HG03571 (cell line): ENCODE data around the gene PHLDB3.

ENCODE experiments used
- ATAC-seq: cut with Tn5 transposase; IDR thresholded peaks from one replicate; pipeline ENCODE4 v1.9.1; 2021; ENCODE audit not compliant: unreplicated experiment

PHLDB3 gene

DNA sequence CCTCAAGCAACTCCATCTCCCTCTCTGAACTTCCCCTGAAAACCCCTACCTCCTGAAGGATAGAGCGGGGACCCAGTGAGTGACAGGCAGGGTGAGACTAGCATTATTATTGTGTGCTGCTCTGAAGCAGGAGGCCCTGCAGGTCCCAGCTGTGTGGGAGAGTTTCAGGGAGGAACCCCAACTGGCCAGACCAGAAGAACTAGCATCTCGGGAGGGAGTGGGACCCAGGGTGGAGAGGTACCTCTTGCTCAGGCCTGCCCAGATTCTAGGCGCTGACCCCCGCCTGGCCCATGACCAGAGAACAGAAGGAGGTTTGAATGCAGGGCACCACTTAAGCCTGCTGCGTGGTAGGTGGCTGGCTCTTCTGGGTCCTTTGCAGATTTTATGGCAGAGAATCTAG, 33.5 kb downstream of the PHLDB3 start:
- ATAC-seq: no peak

DNA sequence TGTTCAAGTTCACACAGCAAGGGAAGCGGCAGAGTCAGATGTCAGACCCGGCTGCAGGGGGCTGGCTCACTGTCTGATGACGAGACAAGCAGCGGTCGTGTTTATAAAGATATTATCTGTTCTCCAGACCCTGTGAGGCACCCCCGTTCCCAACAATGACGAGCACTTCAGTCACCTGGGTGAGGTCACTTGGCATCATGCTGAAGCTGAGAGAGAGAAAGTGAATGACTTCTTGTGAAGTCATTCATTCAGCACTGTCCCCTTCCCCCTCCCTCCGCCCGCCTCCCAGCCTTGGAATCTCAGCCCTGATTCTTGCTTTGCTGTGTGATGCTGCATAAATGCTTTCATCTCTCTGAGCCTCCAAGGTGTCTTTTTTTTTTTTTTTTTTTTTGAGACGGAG, 34.3 kb downstream of the PHLDB3 start:
- no peak for ATAC-seq

DNA sequence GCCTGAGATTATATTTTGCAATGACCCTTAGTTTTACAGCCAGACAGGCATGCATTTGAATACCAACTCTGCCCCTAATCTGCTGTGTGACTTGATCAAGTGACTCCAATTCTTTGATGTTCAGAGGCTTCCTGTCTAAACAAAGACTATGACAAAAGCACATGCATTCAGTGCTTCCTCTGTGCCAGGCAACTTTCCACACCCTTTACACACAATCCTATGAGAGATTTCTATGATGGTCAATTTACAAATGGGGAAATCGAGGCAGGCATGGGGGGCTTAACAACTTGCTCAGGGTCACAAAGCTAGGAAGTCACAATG, 35.4 kb downstream of the PHLDB3 start:
- no peak for ATAC-seq

DNA sequence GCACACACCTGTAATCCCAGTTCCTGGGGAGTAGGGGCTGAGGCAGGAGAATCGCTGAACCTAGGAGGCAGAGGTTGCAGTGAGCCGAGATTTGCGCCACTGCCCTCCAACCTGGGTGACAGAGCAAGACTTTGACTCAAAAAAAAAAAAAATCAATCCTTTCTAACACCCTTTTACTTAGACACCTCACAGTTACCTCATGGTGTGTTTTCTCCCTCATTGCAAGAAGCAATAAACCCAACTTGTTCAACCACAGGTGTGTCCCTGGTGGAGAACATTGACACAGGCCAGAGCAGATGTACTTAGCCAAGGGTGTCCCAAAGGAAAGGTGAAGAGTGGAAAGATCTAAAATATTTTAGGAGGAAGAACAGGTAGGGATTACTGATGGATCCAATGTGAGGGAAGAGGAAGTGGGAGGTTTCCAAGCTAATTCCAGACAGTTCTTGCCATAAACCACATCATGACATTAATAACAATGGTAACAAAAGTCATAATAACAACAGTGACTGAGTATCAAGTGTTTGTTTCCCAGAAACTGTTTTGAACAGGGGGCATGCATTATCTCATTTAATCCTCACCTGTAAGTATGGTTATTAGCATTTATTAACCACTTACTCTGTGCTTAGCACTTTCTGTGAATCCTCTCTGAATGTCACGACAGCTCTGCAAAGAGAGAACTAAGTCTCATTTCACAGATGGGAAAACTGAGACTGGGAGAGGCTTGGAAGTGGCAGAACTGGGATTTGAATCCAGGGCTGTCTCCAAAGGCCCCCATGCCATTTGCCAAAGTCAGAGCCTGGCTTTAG, 36.0 kb downstream of the PHLDB3 start:
- no peak for ATAC-seq

DNA sequence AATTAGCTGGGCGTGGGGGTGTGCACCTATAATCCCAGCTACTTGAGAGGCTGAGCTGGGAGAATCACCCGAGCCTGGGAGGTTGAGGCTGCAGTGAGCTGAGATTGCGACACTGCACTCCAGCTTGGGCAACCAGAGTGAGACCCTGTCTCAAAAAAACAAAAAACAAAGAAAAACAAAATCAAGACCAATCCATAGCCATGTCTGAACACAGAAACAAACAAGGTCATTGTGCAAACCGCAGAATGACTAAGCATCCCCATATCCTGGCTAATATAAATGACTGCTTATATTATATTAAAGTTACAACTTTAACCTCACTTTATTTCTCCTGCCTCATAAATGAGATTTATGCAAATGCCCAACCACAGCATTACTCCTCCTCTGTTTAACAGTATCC, 36.8 kb downstream of the PHLDB3 start:
- no peak for ATAC-seq

DNA sequence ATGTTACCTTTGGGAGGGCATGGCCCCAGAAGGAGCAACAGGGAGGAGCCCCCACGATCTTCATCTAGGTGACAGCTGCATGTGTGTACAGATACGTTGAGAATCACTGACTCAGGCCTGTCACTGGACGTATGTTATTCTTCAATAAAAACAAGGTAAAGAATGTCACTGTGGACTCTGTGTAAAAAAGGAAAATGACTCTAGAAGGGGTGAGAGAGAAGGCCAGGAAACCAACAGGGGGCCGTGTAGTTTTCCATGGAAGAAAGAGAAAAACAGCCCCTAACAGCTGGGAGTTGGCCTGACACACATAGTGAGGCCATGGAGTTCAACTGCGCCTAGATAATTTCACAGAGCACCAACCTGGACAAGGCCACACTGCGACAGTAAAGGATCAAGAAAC, 37.3 kb downstream of the PHLDB3 start:
- no peak for ATAC-seq

DNA sequence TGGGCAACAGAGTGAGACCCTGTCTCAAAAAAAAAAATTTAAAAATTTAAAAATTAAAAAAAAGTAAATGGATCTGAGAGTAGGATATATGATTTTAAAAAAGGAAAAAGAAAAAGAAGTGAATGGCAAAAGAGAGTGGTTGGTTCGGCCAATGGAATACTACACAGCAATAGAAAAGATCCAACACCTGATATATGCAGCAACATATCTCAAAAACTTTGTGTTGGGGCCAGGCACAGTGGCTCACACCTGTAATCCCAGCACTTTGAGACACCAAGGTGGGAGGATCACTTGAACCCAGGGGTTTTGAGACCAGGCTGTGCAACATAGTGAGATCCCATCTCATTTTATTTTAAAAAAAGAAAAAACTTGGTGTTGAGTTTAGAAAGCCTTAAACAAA, 37.8 kb downstream of the PHLDB3 start:
- no peak for ATAC-seq

DNA sequence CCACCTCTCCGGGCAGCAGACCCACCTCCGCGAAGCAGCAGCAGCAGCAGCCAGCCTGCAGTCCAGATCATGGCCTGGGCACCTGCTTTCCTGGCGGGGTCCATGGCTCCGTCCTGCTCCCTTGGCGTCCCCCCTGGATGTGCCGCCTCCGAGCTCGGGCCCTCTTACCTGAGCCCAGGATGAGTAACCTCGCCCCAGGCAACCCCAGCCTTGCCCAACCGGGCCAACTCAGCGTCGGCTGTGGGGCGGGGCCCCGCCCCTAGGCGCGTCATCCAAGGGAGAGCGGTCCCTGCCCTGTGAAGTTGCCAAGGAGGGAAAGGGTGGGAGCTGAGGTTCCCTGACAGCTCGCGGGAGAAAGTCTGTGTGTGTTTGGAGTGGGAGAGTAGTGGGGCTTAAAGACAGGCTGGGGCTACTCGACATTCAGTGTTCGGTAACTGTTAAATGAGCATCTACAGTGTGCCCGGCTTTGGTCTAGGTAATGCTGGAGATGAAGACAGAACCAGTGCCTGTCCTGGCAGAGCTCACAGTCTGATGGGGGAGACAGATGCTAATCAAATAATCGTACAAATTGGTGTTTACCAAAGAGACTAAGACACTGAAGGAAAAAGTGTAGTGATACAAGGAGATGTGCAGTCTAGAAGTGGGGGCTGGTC, 39.0 kb downstream of the PHLDB3 start, which contains the start of gene LYPD3:
TSS of gene LYPD3 (minus strand) at position 141 of the 653 bp plus-strand sequence. CDS start at position 104, 37 bp downstream.
- ATAC-seq: no peak

DNA sequence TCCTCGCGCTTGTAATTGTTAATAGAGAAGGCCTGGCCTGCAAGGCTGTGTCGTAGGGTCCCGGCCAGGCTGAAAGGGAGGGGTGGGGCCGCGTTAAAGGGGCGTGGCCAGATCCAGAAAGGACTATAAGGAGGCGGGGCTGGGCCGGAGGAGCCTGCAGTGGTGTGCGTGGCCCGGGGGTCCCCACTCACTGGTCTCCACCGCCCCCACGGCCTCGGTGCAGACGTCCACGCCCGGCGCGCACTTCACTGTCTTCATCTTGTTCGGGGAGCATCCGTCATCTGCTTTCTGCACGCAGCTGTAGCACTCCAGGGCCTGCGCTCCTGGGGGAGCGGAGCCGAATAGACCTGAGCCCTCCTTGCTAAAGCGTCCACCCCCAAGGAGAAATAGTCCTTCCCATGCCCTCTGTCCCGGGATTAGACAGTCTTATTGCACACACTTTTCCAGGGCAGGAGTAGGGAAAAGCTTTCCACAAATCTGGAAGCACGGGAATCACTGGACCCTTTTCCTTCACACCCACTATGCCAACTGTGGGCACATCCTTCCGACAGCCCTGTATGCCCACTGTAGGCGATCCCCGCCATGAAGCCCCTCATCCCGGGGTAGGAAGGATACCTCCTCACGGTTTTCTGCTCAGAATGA, 40.3 kb downstream of the PHLDB3 start:
- peak; percentile 37 for ATAC-seq

DNA sequence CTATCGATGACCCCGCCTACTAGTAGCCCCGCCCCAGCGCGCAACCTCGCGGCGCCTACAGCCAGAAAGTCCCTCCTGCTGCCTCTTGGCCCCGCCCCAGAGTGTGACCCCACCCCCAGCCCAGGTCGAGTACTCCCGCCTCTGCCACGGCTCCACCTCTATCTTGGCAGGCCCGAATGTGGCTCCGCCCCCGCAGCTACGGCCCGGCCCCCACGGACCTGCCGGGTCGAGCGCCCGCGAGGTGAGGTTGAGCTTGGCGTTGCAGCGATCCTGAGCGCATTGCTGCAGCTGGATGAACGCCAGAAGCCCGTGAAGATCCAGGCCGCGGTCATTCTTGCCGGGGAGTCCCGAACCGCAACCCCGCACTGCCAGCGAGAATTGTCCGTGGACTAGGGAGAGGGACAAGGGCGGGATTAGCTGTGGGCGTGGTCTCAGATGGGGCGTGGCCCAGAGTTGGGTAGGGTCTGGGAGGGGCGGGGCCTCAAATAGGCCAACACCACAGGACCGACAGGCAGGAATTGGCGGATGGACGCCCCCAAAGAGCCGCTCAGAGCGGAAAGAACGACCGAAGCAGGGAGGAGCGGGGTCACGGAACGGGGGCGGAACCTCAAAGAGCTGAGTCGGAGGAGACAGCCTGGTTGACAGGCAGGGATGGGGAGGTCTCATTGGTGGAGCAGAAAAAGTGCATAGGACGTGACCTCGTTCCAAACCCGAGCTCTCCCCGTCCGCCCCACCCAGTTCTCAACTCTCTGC, 41.0 kb downstream of the PHLDB3 start:
- ATAC-seq: peak; percentile 80

DNA sequence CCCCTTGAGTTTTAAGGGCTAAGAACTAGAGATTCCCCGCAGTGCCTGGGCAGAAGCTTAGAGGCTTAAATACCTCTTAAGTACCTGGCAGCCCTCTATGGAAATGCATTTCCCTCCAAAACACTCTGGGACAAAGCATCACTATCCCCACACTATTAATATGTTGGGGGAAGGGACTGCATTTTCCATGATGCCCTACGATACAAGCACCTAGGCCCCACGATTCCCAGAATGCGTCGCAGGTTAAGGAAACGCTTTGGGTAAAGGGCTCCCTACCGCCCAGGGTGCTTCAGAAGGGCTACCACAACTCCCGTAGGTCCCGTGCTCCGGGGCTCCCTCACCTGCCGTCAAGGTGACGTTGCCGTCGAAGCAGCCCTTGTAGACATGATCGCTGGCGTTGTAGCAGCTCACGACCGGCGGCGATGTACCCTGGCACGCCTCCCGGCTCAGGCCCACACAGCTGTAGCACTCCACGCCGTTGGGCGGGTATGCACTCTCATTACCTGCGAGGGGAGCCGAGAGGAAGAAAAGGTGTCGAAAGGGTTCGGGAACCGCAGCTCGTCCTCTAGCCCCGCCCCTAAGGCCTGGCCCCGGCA, 41.7 kb downstream of the PHLDB3 start:
- ATAC-seq: no peak

DNA sequence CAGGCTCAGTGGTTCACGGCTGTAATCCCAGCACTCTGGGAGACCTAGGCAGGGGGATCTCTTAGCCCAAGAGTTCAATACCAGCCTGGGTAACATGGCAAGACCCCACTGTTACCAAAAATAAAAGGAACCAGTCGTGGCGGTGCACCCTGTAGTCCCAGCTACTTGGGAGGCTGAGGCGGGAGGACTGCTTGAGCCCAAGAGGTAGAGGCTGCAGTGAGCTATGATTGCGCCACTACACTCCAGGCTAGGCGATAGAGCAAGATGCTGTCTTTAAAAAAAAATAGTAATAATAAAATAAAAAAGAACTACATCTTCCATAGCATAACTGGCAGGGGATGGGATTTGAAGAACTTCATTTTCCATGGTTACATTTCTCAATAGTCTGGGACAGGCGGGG, 42.2 kb downstream of the PHLDB3 start:
- ATAC-seq: no peak

DNA sequence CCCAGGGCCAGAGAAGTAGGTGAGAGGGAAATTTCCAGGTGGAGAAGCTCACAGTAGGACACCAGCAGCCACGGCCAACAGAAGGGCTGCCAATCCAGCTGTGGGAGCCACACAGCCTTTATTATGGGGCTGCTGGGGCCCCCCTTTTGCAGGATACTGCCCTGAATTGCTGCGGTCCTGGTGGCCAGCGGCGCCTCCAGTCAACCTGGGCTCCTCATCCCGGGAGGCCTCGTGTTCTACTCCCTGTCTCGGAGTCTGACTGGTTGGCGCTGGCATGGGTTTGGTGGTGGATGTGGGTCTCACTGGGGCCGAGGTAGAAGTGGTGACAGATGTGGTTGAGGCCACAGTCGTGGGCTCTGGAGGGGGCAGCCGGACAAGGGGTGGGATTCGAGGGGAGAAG, 43.2 kb downstream of the PHLDB3 start:
- no peak for ATAC-seq

DNA sequence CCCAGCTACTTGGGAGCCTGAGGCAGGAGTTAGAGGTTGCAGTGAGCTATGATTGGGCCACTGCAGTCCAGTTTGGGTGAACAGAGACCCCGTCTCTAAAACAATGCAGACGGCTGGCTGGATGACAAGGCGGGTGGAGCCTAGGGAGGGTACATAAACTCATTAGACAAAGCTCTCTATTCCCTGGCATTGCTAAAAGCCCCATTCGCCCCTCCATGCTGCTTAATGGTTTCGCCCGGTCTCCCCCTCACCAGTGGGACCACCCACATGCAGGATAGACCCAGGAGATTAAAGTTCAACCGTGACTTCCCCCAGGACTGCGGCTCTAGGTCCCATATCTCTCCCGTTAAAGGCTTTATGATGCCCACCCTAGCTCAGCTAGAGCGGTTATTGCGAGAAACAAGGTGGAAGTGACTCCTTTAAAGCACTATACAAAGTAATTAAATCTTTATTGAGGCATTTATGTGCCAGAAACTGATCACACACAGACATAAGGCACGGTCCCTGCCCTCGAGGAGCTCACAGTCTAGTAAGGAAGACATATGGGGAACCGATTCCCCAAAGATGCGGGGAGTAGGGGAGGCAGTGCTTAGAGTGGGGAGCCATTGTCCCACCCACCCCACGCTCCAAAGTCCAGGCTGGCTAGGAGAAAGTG, 44.1 kb downstream of the PHLDB3 start:
- no peak for ATAC-seq

DNA sequence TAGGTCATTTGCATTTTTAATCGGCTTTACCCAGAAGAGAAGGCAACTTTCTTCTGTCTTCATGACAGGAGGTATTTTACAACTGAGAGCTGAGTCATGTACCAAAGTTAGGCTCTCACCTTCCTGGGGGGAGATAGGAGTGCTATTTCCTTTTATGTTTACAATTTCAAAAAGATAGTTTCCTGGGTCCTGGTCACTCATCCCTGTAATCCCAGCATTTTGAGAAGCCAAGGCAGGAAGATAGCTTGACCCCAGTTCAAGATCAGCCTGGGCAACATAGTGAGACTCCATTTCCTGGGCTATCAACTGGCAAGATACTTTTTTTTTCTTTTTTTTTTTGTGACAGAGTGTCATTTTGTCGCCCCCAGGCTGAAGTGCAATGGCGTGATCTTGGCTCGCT, 46.7 kb downstream of the PHLDB3 start:
- no peak for ATAC-seq

DNA sequence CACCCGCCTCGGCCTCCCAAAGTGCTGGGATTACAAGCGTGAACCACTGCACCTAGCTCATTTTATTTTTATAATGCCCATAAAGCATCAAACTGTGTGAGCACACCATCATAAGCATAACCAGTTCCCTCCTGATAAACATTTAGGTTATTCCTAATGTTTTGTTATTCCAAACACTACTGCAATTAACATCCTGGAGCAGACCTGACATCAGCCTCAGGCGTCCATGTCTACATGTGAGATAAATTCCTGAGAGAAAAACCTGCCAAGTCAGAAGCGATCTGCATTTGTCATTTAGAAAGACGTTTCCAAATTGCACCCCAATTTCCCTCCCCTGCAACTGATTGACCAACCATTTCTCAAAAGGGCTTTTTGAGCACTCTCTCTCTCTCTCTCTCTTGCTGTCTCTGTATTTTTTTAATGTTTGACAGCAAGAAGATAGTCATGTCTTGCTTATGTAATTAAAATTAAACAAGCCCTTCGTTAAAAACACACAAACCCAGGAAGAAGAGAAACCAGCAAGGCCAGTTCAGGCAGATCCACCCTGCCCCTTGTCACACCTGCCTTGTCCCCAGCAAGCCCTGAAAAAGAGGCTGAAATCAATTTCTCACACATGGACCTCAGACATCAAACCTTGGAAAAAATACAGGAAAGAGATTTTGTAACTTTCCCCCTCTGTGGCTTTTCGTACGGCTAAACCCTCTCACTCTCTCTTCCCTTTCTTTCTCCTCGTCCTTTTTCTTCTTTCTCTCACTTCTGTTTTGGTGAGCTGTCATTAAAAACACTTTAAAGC, 49.0 kb downstream of the PHLDB3 start:
- ATAC-seq: no peak

DNA sequence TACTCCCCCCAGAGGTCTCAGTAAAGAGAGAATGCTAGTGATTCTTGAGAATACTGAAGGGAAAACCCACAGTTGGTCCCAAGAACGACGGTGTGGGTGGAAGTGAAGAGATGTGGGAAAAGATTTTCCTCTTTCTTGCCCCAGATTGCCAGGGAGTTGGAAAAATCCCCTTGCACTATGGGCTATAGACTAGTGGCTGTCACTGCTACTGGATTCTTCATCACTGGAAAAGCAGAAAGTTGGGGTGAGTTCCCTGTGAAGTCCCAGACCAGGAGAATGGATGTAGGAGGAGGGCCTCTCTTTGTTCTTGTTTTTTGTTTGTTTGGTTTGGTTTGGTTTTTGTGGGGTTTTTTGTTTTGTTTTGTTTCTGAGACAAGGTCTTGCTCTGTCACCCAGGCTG, 50.5 kb downstream of the PHLDB3 start:
- ATAC-seq: no peak

DNA sequence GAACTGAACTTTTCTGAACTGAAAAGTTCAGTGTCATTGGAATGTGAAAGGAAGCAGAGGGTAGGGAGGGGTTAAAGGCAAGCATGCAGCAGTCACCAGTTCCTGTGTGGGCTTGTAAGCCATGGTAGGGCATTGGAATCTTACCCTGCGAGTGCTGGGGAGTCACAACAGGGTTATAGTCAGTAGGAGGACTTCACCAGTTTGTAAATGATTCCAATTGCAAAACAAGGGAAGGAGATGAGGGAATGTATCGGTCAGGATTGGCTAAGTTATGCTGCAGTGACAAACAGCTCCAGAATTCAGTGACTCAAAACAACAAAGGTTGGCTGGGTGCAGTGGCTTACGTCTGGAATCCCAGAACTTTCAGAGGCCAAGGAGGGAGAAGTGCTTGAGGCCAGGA, 52.0 kb downstream of the PHLDB3 start:
- no peak for ATAC-seq

DNA sequence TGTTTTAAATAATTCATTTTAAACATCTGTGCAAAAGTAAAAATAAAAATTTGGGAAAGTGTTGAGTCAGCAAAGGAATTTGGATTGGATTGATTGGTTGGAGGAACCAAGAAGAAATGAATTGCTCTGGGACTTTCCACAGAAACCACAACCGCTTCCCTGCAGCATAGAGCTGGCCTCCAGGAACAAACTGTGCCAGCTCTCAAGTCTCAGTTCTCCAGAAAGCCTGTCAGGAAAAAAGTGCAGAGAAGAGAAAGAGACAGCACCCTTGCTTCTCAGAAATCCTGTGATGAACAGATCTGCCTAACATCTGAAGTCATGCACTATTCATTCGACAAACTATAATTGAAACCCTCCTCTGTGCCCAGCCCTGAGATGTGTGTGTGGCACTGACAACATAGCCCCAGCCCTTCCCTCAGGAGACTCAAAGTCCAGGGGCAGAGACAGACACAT, 54.0 kb downstream of the PHLDB3 start:
- ATAC-seq: no peak

DNA sequence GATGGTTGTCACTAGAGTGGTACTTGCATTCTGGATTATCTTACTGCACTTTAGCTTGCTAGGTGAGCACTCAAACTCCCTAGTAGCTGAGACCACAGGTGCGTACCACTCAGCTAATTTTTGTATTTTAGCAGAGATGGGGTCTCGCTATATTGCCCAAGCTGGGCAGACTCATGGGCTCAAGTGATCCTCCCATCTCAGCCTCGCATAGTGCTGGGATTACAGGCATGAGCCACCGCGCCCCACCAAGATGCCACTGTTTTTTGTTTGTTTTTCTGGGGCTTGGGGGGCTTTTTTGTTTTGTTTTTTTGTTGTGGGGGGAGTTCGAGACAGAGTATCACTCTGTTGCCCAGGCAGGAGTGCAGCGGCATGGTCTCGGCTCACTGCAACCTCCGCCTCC, 56.9 kb downstream of the PHLDB3 start:
- no peak for ATAC-seq
